Immature natural killer cell (primary cell): ENCODE data around the gene SDHC. TPM values are rescaled to one million over a fixed set of nuclear protein-coding genes. Genes with fewer than 3 reads are reported as not detected.
"Not testable (repeated sequence)": the region's sequence is repeated elsewhere in the genome, so short reads cannot be mapped to it uniquely, and the experiment has no call there.

ENCODE experiments used
- DNase-seq, 3 donors: peaks; one replicate each; pipeline ENCODE4 v3.0.0; 2022; ENCODE audit warnings: mixed read lengths in 1 of 3
- H3K27ac Mint-ChIP-seq, 6 donors: one replicate each; pipeline ENCODE4 v1.8.0; 2020; ENCODE audit warnings: mixed read lengths in 6 of 6, mild to moderate bottlenecking in 5 of 6, inconsistent platforms in 4 of 6, moderate library complexity in 3 of 6
- H3K27me3 Mint-ChIP-seq, 3 donors: one replicate each; pipeline ENCODE4 v1.8.0; 2020 to 2021; ENCODE audit warnings: low read depth in 3 of 3, mild to moderate bottlenecking in 3 of 3, mixed read lengths in 3 of 3, moderate library complexity in 3 of 3, inconsistent platforms in 1 of 3
- H3K36me3 Mint-ChIP-seq, 3 donors: one replicate each; pipeline ENCODE4 v1.8.0; 2020; ENCODE audit warnings: mixed read lengths in 3 of 3, inconsistent platforms in 2 of 3, mild to moderate bottlenecking in 2 of 3
- H3K4me1 Mint-ChIP-seq, 2 donors: one replicate each; pipeline ENCODE4 v1.8.0; 2020; ENCODE audit warnings: inconsistent platforms in 2 of 2, mild to moderate bottlenecking in 2 of 2, mixed read lengths in 2 of 2, moderate library complexity in 1 of 2
- H3K4me3 Mint-ChIP-seq, 5 donors: one replicate each; pipeline ENCODE4 v1.8.0; 2020; ENCODE audit warnings: mild to moderate bottlenecking in 5 of 5, mixed read lengths in 5 of 5, inconsistent platforms in 3 of 5, moderate library complexity in 3 of 5
- H3K9me3 Mint-ChIP-seq, 6 donors: one replicate each; pipeline ENCODE4 v1.8.0; 2020; ENCODE audit warnings: mild to moderate bottlenecking in 6 of 6, mixed read lengths in 6 of 6, inconsistent platforms in 4 of 6, moderate library complexity in 3 of 6
- polyA plus RNA-seq, 3 donors: library from polyadenylated mRNA; unstranded; fragments of 300-500 nt; fragmentation: Illumina TruSeq; gene quantifications; one replicate each; pipeline ENCODE4 v1.2.3, GENCODE V29; 2021

The SDHC gene
- polyA plus RNA-seq, 3 donors from 2014 or later = 260 to 415 (median 324) TPM

DNA sequence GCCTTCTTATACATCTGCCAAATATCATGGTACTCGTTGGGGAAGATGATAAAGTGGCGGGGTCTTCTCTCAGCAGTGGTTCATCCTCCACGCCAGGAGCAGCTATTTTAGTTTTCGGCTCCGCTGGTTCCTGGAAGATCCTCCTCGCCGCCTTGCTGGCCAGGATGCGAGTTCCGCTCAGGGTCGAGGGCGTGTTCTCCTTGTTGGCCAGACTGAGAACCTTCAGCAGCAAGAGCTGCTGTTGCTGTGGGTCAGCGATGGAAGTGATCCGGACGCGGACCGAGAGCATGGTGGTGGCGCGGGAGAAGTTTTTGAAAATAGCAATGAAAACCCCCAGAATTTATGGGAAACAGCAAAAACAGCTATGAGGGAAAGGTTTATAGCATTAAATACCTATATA is 64.9 kb downstream of the SDHC start:
- no peak overlapping the region for H3K4me3 Mint-ChIP-seq
- H3K27me3 Mint-ChIP-seq = peaks cover 0 to 1% (median 0%) of the 10 kb centered on the region in 3 donors
- H3K9me3 Mint-ChIP-seq = no peaks in the 10 kb centered on the region
- no peak for DNase-seq
- H3K27ac Mint-ChIP-seq = no peak overlapping the region
- H3K4me1 Mint-ChIP-seq = no peaks in the 10 kb centered on the region
- H3K36me3 Mint-ChIP-seq = no peaks in the 10 kb centered on the region

- no peaks in the 10 kb centered on the region for H3K36me3 Mint-ChIP-seq
- H3K27ac Mint-ChIP-seq = no peak overlapping the region
- H3K4me1 Mint-ChIP-seq = no peaks in the 10 kb centered on the region
- no peak for DNase-seq
- peaks cover 0 to 1% (median 0%) of the 10 kb centered on the region in 3 donors for H3K27me3 Mint-ChIP-seq
- H3K4me3 Mint-ChIP-seq = no peak overlapping the region
- H3K9me3 Mint-ChIP-seq = no peaks in the 10 kb centered on the region
These were observed 67.5 kb downstream of the SDHC start for GRCh38 chr1:161381707-161382106.

DNA sequence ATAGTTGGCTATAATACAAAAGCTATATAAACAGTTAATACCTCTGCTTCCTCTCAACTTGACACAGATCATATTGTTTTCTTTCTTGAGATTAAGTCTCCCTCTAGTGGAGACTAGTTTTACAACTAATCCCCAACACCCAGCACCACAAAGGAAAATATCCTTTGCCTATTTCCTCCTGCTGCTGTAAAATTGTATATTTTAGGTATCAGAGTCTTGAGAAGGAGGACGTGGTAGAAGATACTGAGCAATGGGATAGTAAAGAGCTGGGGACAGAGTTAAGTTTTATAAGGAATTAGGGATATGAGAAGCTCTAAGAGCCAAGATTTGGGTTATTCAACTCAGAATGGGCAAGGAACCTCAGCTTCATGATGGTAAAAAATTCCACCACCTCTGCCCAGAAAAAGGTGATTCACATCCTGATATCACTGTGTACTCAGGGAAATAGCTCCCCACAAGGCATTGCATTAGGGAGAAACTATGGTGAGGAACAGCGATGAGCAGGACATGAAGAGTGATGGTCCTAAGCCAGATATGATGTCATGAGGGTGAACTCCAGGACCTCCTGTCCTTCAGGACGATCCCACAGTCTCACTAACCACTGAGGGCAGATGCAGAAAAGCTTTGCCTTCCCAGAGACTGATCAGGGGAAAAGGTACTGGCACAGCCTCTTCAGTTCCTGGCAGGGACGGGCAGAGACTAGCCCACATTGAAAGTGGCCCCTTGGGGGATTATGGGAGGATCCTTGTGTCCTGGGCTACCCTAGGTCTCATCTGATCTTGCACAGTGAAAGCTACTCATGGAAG is 68.2 kb downstream of the SDHC start:
- no peak overlapping the region for H3K27ac Mint-ChIP-seq
- H3K9me3 Mint-ChIP-seq = no peaks in the 10 kb centered on the region
- peak; percentile 47 to 55 (median 55) for DNase-seq
- H3K36me3 Mint-ChIP-seq = no peaks in the 10 kb centered on the region
- no peak overlapping the region for H3K4me3 Mint-ChIP-seq
- H3K4me1 Mint-ChIP-seq = no peaks in the 10 kb centered on the region
- peaks cover 0 to 4% (median 0%) of the 10 kb centered on the region in 3 donors for H3K27me3 Mint-ChIP-seq

DNA sequence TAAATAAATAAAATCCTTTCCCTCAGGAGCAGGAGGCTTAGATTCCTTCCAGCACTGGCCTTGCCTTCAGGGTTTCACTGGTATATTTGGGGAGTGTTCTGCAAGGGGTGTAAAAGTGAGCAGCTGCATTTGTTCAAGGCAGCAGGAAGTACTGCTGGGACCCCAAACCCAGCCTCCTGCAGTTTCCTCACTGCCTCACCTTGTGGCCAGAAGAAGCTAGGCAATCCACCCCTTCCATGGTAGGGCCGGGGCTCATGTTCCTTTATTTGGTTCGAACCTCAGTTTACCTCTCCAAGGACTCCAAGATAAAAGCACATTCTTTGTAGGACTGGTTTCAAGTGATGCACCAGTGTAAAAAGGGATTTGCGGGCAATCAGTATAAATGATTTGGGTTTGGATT is 74.5 kb downstream of the SDHC start:
- Mint-ChIP-seq H3K27me3 (peaks cover 4 to 7% (median 5%) of the 10 kb centered on the region in 3 donors), H3K36me3 (no peaks in the 10 kb centered on the region), H3K4me1 (peaks cover 8 to 19% of the 10 kb centered on the region in 2 donors), H3K9me3 (no peaks in the 10 kb centered on the region), H3K4me3 (peak overlapping the region; percentile 67 to 95 (median 92)), H3K27ac (peak overlapping the region in 5 of 6 donors; percentile 93 to 98 (median 96))
- no peak for DNase-seq

GRCh38 chr1:161389158-161389557 is 75.0 kb downstream of the SDHC start:
- not testable (repeated sequence) for H3K9me3 Mint-ChIP-seq, DNase-seq, H3K36me3 Mint-ChIP-seq, H3K27me3 Mint-ChIP-seq
- peak overlapping the region; percentile 92 to 95 (median 93) for H3K4me3 Mint-ChIP-seq
- peak overlapping the region; percentile 88 to 98 (median 96) for H3K27ac Mint-ChIP-seq
- peaks cover 8 to 19% of the 10 kb centered on the region in 2 donors for H3K4me1 Mint-ChIP-seq

DNA sequence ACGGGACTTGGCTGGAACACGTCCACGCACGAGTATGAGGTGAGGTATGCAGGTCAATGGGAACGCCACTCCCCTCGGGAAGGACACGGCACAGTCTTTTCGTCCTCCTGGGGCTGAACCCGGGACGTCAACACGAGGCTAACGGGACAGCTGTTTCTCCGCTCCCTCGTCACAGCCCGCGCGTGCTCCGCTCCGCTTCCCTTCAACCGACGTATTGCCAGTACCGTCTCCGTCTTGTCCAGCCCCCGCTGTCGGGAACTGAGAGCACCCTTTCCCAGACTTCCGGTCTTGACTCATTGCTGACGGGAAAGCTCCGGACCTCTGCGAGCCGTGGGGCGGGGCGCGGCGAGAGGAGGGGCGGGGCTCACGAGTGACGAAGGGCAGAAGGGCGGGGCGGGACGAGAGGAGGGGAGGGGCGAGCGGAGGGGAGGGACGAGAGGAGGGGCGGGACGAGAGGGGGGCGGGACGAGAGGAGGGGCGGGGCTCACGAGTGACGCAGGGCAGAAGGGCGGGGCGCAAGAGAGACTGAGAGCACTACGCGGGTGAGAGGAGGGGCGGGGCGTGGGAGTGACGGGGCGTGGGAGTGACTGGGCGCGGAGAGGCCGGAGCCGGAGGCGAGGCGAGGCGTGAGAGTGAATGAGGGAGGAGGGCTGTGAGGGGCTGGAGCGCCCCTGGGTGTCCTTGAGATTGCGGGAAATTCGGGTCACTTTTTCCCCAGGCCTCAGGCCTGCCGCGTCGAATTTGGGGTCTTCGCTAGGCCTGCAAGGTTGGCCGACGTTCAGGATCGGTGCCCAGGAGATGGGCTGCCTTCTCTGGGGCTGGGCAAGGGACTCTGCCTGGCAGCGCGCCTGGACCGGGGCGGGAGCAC is 75.7 kb downstream of the SDHC start:
- Mint-ChIP-seq H3K4me3 (peak overlapping the region; percentile 92 to 95 (median 93)), H3K27ac (peak overlapping the region; percentile 88 to 98 (median 96)), H3K4me1 (peaks cover 8 to 19% of the 10 kb centered on the region in 2 donors), H3K27me3 (peaks cover 5 to 8% (median 6%) of the 10 kb centered on the region in 3 donors), H3K9me3 (no peaks in the 10 kb centered on the region), H3K36me3 (no peaks in the 10 kb centered on the region)
- peak; percentile 92 to 95 (median 95) for DNase-seq

- Mint-ChIP-seq H3K4me1 (peaks cover 8 to 19% of the 10 kb centered on the region in 2 donors), H3K9me3 (no peaks in the 10 kb centered on the region), H3K27ac (peak overlapping the region; percentile 76 to 98 (median 96)), H3K4me3 (peak overlapping the region; percentile 92 to 95 (median 93)), H3K27me3 (peaks cover 5 to 8% (median 6%) of the 10 kb centered on the region in 3 donors), H3K36me3 (no peaks in the 10 kb centered on the region)
- no peak for DNase-seq
These were observed 76.3 kb downstream of the SDHC start for GRCh38 chr1:161390559-161390858.

GRCh38 chr1:161391136-161391535 is 77.0 kb downstream of the SDHC start:
- peak overlapping the region; percentile 60 to 95 (median 92) for H3K4me3 Mint-ChIP-seq
- H3K36me3 Mint-ChIP-seq, H3K27me3 Mint-ChIP-seq, H3K9me3 Mint-ChIP-seq, DNase-seq: not testable (repeated sequence)
- H3K4me1 Mint-ChIP-seq = peaks cover 8 to 19% of the 10 kb centered on the region in 2 donors
- H3K27ac Mint-ChIP-seq = peak overlapping the region in 5 of 6 donors; percentile 29 to 96 (median 85)

DNA sequence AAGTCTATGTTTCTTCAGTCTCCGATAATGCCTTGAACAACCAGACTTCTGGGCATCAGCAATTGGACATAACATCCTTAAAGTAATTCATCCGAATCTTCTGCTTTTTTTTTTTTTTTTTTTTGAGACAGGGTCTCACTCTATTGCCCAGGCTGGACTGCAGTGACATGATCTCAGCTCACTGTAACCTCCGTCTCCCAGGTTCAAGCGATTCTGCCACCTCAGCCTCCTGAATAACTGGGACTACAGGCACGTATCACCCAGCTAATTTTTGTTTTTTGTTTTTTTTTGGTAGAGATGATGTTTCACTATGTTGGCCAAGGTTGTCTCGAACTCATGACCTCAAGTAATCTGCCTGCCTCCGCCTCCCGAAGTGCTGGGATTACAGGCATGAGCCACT is 77.4 kb downstream of the SDHC start:
- Mint-ChIP-seq H3K27me3 (peaks cover 5 to 8% (median 6%) of the 10 kb centered on the region in 3 donors), H3K27ac (peak overlapping the region in 2 of 6 donors; percentile 45 to 58), H3K4me1 (peaks cover 8 to 19% of the 10 kb centered on the region in 2 donors), H3K9me3 (no peaks in the 10 kb centered on the region), H3K4me3 (peak overlapping the region in 2 of 5 donors; percentile 38 to 92), H3K36me3 (no peaks in the 10 kb centered on the region)
- no peak for DNase-seq

DNA sequence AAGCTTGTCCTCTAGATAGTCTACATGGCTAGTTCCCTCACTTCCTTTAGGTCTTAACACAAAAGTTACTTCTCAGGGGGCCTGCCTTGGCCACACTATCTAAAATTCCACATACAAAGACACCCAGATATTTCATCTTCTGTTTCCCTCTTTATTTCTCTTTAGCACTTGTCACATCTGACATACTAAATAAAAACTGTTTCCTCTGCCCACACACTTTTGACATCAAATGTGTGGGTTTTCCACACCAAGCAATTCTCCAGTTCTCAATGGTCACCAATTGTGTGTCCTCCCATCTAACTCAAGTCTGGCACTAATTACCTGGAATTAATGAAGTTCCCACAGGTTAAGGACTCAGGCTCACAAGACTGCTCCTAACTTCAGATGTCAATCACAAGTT is 79.0 kb downstream of the SDHC start:
- Mint-ChIP-seq H3K27ac (peak overlapping the region in 2 of 6 donors; percentile 14 to 25), H3K4me3 (no peak overlapping the region), H3K9me3 (no peaks in the 10 kb centered on the region), H3K27me3 (peaks cover 5 to 8% (median 5%) of the 10 kb centered on the region in 3 donors), H3K36me3 (no peaks in the 10 kb centered on the region), H3K4me1 (peaks cover 8 to 19% of the 10 kb centered on the region in 2 donors)
- no peak for DNase-seq

DNA sequence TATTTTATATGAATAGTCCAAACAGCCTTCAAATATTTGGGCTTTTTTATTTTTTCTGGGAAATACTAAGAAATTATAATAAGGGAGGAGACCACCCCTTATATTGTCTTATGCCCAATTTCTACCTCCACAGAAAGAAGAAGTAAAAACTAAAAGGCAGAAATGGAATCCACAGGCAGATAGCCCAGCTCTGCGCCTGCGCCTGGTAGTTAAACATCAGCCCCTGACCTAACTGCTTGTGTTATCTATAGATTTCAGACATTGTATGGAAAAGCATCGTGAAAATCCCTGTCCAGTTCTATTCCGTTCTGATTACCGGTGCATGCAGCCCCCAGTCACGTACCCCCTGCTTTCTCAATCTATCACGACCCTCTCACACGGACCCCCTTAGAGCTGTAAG is 82.9 kb downstream of the SDHC start:
- DNase-seq, H3K9me3 Mint-ChIP-seq, H3K36me3 Mint-ChIP-seq: not testable (repeated sequence)
- Mint-ChIP-seq H3K4me1 (peaks cover 30 to 33% of the 10 kb centered on the region in 2 donors), H3K4me3 (peak overlapping the region in 2 of 5 donors; percentile 6 to 10), H3K27ac (peak overlapping the region in 3 of 6 donors; percentile 51 to 57 (median 55)), H3K27me3 (peaks cover 15 to 25% (median 20%) of the 10 kb centered on the region in 3 donors)

DNA sequence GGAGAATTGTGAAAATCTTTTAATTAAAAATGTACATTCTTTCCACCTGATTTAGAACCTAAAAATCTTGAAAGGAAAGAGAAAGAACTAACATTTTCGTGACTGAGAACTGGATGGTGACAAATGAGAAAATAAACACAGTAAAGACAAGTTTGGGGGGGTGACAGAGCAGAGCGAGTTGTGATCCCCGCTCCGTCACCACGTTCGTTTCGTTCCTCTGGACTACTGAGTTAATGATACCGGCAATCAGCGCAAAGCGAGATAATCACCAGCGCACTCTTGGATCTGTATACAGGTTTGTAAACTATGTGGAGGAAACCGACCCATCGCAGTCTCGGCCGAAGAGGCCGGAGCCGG is 84.7 kb downstream of the SDHC start:
- Mint-ChIP-seq H3K9me3 (peaks cover 0 to 4% (median 0%) of the 10 kb centered on the region in 6 donors), H3K27ac (peak overlapping the region; percentile 98 to 100 (median 100)), H3K4me1 (peaks cover 37 to 49% of the 10 kb centered on the region in 2 donors), H3K27me3 (peaks cover 16 to 21% (median 20%) of the 10 kb centered on the region in 3 donors), H3K36me3 (peaks cover 0 to 8% (median 7%) of the 10 kb centered on the region in 3 donors), H3K4me3 (peak overlapping the region; percentile 93 to 99 (median 96))
- no peak for DNase-seq

DNA sequence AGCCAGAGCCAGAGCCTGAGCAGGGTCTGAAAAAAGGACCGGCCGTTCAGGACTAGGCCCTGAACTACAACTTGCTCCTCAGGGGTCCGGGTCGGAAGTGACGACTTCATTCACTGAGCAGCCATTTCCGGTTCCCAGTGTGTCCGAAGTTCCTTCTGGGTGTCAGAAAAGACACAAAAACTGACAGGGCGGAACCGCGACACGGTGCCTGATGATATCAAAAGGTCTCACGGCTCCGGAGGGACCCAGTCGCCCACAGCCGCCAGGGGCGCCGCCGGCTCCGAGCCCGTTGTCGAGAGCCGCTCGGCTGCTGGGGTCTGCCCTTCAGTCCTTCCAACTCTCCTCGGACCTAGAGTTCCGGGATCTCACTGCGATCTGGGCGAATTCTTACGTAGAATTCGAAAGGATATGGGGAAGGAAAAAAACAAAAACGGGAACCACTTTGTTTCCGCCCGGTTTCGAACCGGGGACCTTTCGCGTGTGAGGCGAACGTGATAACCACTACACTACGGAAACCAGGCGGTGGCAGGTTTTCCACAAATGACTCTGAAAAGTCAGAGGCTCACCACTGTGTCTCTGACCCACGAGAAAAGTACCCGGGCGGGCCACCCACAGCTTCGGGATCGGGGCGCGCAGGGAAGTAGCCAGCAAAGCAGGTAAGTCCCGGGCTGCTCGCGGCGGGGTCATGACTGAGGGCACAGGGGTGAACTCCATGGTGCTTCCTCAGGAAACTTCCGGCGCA is 85.2 kb downstream of the SDHC start:
- Mint-ChIP-seq H3K27ac (peak overlapping the region; percentile 98 to 100 (median 100)), H3K27me3 (peaks cover 16 to 21% (median 20%) of the 10 kb centered on the region in 3 donors), H3K4me1 (peaks cover 43 to 55% of the 10 kb centered on the region in 2 donors), H3K36me3 (peaks cover 0 to 10% (median 7%) of the 10 kb centered on the region in 3 donors), H3K9me3 (peaks cover 0 to 4% (median 0%) of the 10 kb centered on the region in 6 donors), H3K4me3 (peak overlapping the region; percentile 93 to 99 (median 96))
- DNase-seq = peak; percentile 92 to 94 (median 92)
